DMS 273 treated with DMSO at 0.1 percent for 48 hours (cell line): ENCODE measurements around the gene INSL4.

Source experiments
- DNase-seq: peaks from one replicate; lab custom pipeline; 2025; lab: John Stamatoyannopoulos, UW

The INSL4 gene

DNA sequence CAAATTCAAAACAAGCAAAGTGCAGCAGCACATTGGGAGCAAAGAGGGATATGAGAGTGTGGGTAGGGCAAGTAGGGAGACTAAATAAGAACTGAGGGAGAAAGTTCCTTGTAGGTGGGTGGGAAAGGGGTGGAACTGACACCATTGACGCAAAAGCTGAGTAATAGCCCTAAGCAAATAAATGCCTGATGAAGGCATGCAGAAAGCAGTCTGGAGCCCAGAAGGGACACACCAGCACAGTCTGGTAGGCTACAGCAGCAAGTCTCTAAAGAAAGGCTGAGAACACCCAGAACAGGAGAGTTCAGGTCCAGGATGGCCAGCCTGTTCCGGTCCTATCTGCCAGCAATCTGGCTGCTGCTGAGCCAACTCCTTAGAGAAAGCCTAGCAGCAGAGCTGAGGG lies at the start of gene INSL4:
Gene INSL4, plus strand, starts transcription at position 208 of the 400 bp plus-strand sequence. Its CDS starts 105 bp downstream, at position 313.
- no peak for DNase-seq

DNA sequence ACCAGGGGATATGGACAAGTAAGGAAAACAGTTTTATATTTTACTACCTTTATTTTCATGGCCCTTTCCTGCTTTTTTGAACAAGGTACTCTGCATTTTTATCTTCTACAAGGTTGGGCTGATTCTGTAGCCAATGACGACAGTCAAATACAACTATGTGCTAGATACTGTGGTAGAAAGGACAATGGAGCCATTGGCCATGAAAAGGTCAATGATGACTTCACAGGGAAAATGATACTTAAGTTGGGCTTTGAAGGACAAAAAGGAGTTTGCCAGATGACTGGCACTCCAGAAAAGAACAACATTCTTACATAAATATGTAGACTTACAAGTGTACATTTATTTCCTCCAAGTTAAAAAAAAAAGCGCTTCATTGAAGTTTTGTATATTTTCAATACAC lies 46.4 kb upstream of the INSL4 start:
- DNase-seq: no peak

DNA sequence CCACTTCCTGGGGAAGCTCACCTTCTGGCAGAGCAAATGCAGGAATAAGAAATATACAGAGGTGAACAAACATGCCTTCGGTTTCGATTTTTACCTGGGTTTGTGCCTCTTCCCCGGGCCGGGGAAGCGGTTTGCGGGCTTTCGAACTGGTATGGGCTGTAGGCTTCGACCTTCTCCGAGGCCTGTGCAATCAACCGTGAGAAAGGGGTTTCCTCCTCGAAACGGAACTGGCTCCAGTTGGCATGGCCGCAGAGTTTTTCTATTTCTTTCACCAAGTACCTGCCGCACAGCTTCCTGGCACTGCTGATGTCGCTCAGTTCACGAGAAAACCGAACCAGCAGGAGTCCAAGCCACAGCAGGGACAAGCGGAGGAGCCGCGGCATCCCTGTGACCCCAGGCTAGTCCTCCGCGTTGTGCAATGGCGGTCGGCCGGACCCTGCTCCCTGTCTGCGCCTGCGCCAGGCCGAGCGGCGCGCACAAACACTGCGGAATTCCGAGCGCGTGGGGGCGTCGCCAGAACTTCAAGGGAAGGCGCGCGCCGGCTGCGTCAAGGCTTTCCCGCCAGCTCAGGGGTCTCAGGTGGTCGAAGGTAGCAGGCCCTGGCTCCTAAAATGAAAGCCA lies 45.9 kb upstream of the INSL4 start, which contains the start of gene INSL6:
Gene INSL6, minus strand, starts transcription at position 420 of the 621 bp plus-strand sequence. Its CDS starts 37 bp downstream, at position 383.
- no peak for DNase-seq

DNA sequence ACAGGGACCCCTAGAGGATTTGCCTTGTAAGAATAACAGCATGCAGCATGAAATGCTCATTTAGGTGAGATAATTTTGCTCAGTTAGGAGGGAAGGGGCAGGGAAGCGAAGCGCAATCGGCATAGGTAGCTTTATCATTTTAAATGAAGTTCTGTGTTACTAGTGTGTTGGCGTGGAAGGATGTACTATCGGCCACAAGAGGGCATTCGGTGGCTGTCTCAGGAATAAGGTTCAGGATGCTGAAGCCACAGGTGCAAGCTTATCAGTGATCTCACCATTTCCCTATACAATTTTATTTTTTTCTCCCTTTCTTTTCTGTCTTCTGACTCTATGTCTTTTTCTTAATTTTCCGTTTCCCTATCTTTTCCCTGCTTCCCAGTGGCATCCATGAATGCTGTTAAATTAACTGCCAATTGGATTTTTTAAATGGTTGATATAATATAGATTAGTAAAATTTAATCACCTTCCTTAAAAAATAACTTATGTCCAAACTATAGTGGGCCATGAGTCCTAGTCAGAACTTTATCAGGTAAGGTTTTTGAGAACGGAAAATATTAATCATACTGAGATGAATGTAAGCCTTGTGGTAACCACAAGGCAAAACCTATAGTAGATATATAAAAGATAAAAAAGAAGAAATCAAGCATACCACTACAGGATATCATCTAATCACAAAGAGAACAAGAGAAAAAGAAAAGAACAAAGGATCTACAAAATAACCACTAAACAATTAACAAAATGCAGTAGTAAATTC lies 44.6 kb upstream of the INSL4 start:
- peak; percentile 26 for DNase-seq

DNA sequence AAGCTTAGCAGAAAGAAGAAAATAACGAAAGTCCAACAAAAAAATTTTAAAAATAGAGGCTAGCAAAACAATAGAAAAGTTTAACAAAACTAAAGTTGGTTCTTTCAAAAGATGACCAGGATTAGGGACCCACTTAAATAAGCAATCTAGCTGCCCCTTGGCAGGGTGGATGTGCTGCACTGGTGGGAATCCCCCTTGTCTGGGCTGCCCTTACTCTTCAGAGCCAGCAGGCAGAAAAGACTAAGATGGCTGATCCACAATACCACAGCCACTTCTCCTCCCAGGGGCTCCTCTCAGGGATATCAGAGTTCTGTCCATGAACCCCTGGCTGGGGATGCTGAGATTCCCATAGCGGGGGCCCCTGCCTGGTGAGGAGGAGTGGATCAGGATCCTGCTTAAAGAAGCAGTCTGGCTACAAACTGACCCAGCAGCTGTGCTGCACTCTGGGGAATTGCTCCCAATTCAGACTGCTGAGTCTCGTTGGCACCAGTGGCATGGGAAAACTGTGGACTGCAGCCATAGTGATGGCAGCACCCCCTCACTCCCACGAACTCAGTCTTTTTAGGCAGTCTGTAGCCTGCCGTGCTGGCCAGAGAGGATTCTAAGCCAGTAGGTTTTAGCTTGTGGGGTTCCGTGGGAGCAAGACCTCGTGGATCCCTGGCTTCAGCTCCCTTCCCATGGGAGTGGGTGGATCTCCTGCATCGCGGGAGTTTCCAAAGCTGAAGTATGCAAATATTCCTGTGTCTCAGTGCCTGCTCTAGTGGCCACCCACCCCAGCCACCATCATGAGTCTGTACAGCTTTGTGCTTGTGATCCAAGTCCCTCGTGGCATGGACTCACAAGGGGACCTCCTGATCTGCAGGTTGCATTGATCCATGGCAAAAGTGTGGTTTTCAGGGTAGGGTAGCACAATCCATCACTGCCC lies 42.9 kb upstream of the INSL4 start:
- no peak for DNase-seq

DNA sequence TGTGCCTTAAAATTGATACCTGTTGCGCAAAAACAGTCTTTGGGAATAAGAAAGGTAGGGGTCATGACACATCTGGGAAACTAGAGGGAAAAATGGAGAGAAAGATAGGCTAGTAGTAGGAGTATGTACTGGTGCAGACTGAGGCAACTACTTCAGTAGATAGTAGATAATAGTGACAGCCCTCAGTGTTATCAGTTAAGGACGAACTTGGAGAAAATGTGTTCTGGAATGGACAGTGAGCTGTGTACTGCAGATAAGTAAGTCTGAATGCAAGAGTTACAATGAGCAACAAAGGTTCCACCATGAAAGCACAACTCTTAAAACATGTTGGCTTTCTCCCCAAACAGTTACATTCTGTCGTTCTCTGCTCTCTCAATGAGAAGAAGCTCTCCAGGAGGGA lies 39.2 kb upstream of the INSL4 start:
- no peak for DNase-seq

DNA sequence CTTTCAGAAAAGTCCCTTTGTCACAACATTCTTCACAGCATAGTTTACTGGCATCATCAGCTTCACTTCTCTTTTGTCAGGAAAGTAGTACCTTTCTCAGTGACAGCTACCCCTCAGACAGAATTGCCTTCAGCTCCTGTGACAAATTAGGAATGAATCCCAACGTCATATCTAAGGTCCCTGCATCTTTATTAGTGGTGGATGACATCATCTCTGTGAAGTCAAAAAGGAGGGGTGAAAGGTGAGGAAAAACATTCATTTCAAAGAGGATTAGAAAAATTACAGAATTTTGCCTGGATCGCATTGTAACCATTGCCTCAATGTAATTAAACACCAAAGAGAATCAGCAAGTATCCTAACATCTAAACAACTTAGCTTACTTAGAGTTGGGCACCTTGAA lies 37.9 kb upstream of the INSL4 start:
- no peak for DNase-seq

DNA sequence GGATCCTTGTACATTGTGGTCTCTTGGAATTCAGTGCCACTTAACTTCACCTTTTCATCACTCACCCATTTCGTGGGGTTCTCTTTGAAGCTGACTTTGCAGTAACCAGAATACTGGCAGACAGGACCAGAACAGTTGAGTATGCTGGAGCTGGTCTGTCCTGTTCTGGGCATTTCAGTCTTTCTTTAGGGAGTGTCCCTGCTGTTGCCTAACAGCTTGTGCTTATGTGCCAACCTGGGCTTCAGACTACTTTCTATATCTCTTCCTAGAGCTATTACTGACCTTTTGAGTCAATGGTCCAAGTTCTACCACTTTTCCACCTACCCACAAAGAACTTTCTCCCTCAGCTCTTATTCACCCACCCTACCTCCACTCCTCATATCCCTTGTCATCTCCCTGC lies 35.8 kb upstream of the INSL4 start:
- DNase-seq: no peak

DNA sequence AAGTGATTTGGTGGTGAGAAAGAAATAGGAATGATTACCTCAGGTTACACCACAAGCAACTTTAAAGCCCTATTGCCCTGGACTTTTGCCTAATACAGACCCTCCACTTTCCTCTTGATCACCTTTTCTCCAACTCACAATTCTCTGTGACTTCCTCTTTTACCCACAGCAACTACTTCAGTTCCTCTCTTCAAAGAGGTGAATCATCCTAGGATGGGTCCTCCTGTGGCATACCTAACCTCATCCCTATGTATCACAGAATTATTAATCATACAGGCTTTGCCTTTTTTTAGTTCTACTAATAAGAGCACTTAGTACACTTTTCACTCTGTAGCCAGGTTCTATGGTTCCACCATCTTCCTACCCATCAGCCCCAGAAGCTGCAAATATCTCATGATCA lies 26.1 kb upstream of the INSL4 start:
- no peak for DNase-seq

DNA sequence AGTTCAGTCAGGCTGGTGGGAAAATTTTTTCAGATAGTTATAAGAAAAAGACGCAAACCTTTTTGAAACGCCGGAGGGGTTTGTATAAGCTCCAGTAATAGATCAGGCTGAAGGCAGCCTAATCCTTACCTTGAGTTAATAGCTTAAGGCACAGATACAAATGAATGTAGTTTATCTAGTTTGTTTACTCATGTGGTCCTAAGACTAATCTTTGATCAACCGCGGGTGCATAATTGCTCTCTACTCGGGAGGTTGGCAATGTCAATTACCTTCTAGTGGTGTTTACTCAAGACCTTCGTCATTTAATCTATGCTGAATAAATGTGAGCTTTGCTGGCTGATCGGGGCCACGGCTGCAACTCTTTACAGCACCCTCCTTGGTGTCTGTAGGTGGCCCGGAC lies 665 bp upstream of the INSL4 start:
- no peak for DNase-seq

DNA sequence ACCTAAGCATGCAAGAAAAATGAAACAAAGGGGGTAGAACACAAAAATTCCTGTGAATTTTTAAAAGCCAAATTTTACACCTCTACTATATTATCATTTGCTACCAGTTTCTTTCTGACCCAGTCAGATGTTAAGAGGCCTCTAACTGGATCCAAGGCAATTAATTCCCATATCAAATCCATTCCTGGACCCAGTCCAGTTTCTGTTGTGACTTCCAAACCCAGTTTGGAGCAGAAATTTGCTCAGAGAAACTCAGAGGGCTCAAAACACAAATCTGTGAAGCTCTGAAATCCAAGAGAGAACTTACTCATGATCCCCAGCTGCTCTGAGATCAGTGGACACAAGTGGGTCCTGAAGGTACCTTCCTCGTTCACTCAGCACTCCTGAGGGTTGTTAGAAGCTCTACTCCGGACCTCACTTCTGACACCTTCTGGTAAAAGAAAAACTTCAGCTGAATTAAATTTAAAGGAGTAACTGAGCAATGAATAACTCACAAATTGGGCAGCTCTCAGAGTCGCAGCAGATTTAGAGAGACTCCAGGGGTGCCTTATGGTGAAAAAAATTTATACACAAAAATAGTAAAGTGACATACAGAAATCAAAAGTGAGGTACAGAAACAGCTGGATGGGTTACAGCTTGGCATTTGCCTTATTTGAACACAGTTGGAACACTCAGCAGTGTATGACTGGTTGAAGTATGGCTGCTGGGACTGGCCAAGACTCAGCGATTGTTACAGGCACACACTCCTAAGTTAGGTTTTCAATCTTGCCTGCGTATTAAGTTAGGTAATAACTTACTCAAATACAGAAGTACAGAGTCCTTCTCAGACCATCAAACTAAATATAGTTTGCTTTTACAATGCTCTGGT lies 32.4 kb downstream of the INSL4 start:
- no peak for DNase-seq

DNA sequence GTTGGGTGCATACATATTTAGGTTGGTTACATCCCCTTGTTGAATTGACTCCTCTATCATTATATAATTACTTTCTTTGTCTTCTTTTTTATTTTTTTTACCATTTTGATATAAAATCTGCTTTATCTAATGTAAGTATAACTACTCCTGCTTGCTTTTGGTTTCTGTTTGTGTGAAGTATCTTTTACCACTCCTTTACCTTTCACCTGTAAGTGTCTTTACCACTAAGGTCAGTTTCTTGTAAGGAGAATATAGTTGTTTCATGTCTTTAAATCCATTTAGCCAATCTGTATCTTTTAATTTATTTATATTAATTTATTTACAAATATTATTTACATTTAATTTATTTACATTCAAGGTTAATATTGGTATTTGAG lies 33.0 kb downstream of the INSL4 start:
- no peak for DNase-seq

DNA sequence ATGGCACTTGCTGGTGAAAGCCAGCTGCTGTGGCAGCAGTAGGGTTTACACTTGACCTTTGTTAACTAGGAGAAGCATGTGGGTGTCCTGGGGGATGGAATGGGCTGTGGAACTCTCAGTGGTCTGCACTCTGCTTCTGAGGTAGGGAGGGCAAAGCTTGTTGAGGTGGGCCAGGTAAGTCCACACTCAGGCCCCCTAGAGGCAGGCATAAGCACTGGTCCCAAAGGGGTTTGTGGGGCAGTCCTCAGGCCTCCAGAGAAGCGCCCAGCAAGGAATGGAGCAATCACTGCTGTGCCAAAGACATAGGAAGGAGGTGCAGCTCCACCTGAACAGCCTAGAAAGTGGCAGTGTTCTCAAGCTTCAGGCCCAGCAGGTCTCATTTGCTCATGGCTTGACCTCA lies 34.7 kb downstream of the INSL4 start:
- no peak for DNase-seq

DNA sequence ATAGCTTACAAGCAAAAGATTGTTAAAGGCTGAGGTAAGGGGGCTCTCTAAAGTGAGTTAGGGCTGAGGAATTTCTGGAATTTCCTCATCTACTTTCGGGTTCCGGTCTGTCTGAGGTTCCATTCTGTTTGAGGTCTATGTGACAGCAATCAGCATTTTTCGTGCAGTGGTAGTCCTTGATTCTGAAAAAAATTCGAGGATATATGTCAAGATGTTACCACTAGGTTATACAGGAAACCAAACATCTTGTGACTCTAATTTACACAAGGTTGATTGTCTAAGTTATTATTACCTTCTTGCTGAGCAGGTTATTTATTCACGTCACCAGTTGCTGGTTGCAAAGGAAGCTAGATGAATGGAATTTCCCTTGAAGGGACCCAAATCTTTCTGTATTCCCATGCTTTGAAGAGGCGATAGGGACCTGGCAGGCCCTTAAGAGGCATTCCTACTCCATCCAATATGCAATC lies 38.1 kb downstream of the INSL4 start:
- DNase-seq: no peak

DNA sequence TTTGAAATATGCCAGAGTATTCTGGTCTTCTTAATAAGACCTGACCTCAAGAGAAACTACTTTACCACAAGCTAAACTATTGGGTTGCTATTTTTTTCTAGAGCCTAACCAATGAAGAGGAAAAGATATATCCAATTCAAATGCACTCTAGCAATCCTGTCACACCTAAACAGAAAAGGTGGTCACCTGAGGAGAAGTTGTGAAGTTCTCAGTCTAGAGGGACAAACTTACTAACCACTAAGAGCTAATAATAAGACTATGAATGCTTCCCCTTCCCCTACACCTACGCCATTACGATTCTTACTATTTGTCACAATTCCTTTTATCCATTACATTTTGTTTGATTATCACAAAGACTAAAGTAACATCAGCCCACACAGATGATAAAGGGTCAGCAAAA lies 43.6 kb downstream of the INSL4 start:
- no peak for DNase-seq

DNA sequence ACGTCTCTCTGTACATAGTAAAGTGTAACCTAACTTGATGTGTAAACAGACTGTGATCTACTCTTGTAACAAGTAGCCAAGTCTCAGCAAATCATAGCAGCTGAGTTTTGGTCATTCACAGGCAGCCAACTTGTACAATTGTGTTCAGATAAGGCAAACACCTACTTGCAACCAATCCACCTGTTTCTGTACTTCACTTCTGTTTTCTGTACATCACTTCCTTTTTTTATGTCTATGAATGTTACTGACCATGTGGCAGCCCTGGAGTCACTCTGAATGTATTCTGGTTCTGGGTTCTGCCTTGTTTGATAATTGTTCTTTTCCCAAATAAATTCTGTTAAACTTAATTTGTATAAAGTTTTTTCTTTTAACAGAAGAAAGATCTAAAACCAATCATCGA lies 47.3 kb downstream of the INSL4 start:
- DNase-seq: no peak
